GM18517 (cell line): ENCODE measurements around the gene SMAD4.

Experiments
- ATAC-seq: cut with Tn5 transposase; IDR thresholded peaks from one replicate; pipeline ENCODE4 v1.9.1; 2021; ENCODE audit warnings: mild to moderate bottlenecking, moderate library complexity; ENCODE audit not compliant: unreplicated experiment

Gene SMAD4

GRCh38 chr18:51020536-51020935, 9.5 kb upstream of the SMAD4 start:
- no peak for ATAC-seq

- ATAC-seq: no peak
Observed at GRCh38 chr18:51021226-51021965, 8.6 kb upstream of the SMAD4 start.

- no peak for ATAC-seq
Observed at GRCh38 chr18:51025512-51025911, 4.5 kb upstream of the SMAD4 start.

- no peak for ATAC-seq
Observed at GRCh38 chr18:51028201-51028805, 1.7 kb upstream of the SMAD4 start.

GRCh38 chr18:51029378-51029693, 677 bp upstream of the SMAD4 start:
- peak; percentile 14 for ATAC-seq

- ATAC-seq: peak; percentile 41
Observed at GRCh38 chr18:51030537-51031258, 685 bp downstream of the SMAD4 start.

GRCh38 chr18:51032193-51032592, 2.2 kb downstream of the SMAD4 start:
- ATAC-seq: no peak

- ATAC-seq: no peak
Observed at GRCh38 chr18:51037230-51037629, 7.2 kb downstream of the SMAD4 start.

GRCh38 chr18:51038110-51038509, 8.1 kb downstream of the SMAD4 start:
- ATAC-seq: no peak

GRCh38 chr18:51039138-51040112, 9.4 kb downstream of the SMAD4 start:
- no peak for ATAC-seq

GRCh38 chr18:51041677-51042352, 11.8 kb downstream of the SMAD4 start:
- no peak for ATAC-seq

- ATAC-seq: no peak
Observed at GRCh38 chr18:51044928-51045585, 15.0 kb downstream of the SMAD4 start.

GRCh38 chr18:51048190-51048589, 18.2 kb downstream of the SMAD4 start:
- ATAC-seq: no peak

- no peak for ATAC-seq
Observed at GRCh38 chr18:51049137-51049536, 19.1 kb downstream of the SMAD4 start.

- peak; percentile 79 for ATAC-seq
Observed at GRCh38 chr18:51051105-51051712, 21.2 kb downstream of the SMAD4 start.

- no peak for ATAC-seq
Observed at GRCh38 chr18:51053814-51054213, 23.8 kb downstream of the SMAD4 start.

GRCh38 chr18:51054764-51055163, 24.8 kb downstream of the SMAD4 start:
- no peak for ATAC-seq

- no peak for ATAC-seq
Observed at GRCh38 chr18:51059969-51060368, 30.0 kb downstream of the SMAD4 start.

GRCh38 chr18:51064256-51064655, 34.2 kb downstream of the SMAD4 start:
- no peak for ATAC-seq
